A549 treated with CORT108297 at 1 μM for 4 hours (cell line): ENCODE results near the gene TSPY3. TPM values are rescaled to one million over a fixed set of nuclear protein-coding genes. Genes with fewer than 3 reads are reported as not detected.

Experiments
- total RNA-seq: library from RNA; stranded (reverse); fragments of 200-300 nt; extraction: Qiagen RNA extraction; gene quantifications from 5 replicates; pipeline ENCODE4 v1.2.3, GENCODE V29; 2022

The TSPY3 gene
- not detected in 5 replicates for total RNA-seq

DNA sequence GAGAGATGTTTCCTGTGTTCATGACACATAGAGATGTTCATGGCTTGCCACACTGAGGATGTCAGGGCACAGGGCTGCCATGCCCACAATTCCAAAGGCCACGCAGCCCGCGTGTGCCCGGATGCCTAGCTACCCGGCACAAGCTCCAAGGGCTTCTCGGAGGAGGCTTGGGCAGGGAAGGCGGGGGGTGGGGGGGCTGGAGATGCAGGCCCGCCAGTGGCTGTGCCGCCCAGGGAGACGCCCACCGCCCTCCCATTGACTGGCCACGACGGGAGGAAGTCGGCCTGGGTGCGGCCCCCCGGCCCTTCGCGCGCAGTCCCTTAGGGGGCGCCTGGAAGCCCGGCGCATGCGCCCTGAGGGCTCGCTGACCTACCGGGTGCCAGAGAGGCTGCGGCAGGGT lies at the start of gene TSPY3:
Gene TSPY3 (plus strand): TSS at position 301 of the 400 bp plus-strand sequence. CDS start 46 bp downstream, at position 347.

GRCh38 chrY:9357497-9357896 lies 40.7 kb upstream of the TSPY3 start, which contains the start of gene TSPY8:
TSS of gene TSPY8 (plus strand) at chrY:9357797. CDS start at chrY:9357843, 46 bp downstream.

Other genes with a start within 250 kb of the TSPY3 start
- gene TSPY4, start 61.0 kb upstream of the TSPY3 start, total RNA-seq = not detected in 5 replicates
- not detected in 5 replicates for gene TSPY8, start 40.6 kb upstream of the TSPY3 start, total RNA-seq
- not detected in 5 replicates for gene TSPY1, start 68.5 kb downstream of the TSPY3 start, total RNA-seq
- not detected in 5 replicates for gene TSPY9, start 88.8 kb downstream of the TSPY3 start, total RNA-seq
- not detected in 5 replicates for gene TSPY10, start 129.5 kb downstream of the TSPY3 start, total RNA-seq